HG03139 (cell line): ENCODE data around the gene PSMG3.

ENCODE experiments used
- ATAC-seq: cut with Tn5 transposase; IDR thresholded peaks from one replicate; pipeline ENCODE4 v1.9.1; 2021; ENCODE audit not compliant: unreplicated experiment

The PSMG3 gene

GRCh38 chr7:1569833-1570632 is at the start of gene PSMG3:
Gene PSMG3, minus strand, starts transcription at chr7:1570032. Its CDS starts 693 bp downstream, at chr7:1569339.
- ATAC-seq: peak; percentile 84

GRCh38 chr7:1618475-1618874 is 48.6 kb upstream of the PSMG3 start:
- no peak for ATAC-seq

- no peak for ATAC-seq
Measured at GRCh38 chr7:1617957-1618356, 48.1 kb upstream of the PSMG3 start.

GRCh38 chr7:1616741-1617140 is 46.9 kb upstream of the PSMG3 start:
- ATAC-seq: no peak

GRCh38 chr7:1611708-1612241 is 41.9 kb upstream of the PSMG3 start:
- ATAC-seq: no peak

GRCh38 chr7:1610678-1611302 is 41.0 kb upstream of the PSMG3 start:
- ATAC-seq: no peak

GRCh38 chr7:1610013-1610677 is 40.3 kb upstream of the PSMG3 start:
- ATAC-seq: no peak

GRCh38 chr7:1609023-1609422 is 39.2 kb upstream of the PSMG3 start:
- no peak for ATAC-seq

- no peak for ATAC-seq
Measured at GRCh38 chr7:1608318-1608717, 38.5 kb upstream of the PSMG3 start.

- ATAC-seq: no peak
Measured at GRCh38 chr7:1607696-1608095, 37.9 kb upstream of the PSMG3 start.

- ATAC-seq: no peak
Measured at GRCh38 chr7:1607001-1607400, 37.2 kb upstream of the PSMG3 start.

GRCh38 chr7:1604383-1604782 is 34.6 kb upstream of the PSMG3 start:
- no peak for ATAC-seq

- ATAC-seq: no peak
Measured at GRCh38 chr7:1603346-1604225, 33.8 kb upstream of the PSMG3 start.

GRCh38 chr7:1602386-1602785 is 32.6 kb upstream of the PSMG3 start:
- no peak for ATAC-seq

GRCh38 chr7:1601956-1602355 is 32.1 kb upstream of the PSMG3 start:
- no peak for ATAC-seq

- no peak for ATAC-seq
Measured at GRCh38 chr7:1599640-1600395, 30.0 kb upstream of the PSMG3 start.

- no peak for ATAC-seq
Measured at GRCh38 chr7:1598961-1599639, 29.3 kb upstream of the PSMG3 start.

- no peak for ATAC-seq
Measured at GRCh38 chr7:1598286-1598685, 28.5 kb upstream of the PSMG3 start.

GRCh38 chr7:1597791-1598190 is 28.0 kb upstream of the PSMG3 start:
- no peak for ATAC-seq
